GM18526 (cell line): Measurements from ENCODE around the gene ERBB4.

Experiments used
- POLR2A ChIP-seq: IDR thresholded peaks from 3 replicates; pipeline ENCODE4 v1.6.1; 2011; ENCODE audit not compliant: insufficient read length; ENCODE audit errors: extremely low read depth

Gene ERBB4

GRCh38 chr2:211903961-211904360 lies 634.6 kb downstream of the ERBB4 start:
- no peak for TF ChIP-seq POLR2A

- no peak for TF ChIP-seq POLR2A
Observed at GRCh38 chr2:211901226-211901846, 637.3 kb downstream of the ERBB4 start.

DNA sequence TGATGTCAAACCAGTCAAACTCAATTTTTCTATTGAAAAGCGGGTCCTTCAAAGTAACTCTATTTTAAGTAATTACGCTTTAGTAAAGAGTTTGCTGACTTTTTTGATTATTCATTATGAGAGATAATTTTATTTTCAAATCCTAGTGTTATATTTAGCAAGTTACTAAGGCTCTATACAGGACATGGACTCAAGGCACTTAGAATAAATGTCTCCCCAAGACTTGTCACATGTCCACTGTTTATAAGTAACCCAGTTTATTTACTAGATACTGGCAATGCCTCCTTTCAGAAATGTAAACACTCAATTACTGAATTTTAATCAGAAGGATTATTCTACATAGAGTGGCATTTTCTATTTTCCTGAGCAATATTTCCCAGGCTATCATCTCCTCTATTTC lies 638.1 kb downstream of the ERBB4 start:
- TF ChIP-seq POLR2A: no peak

GRCh38 chr2:211900000-211900399 lies 638.6 kb downstream of the ERBB4 start:
- TF ChIP-seq POLR2A: no peak

DNA sequence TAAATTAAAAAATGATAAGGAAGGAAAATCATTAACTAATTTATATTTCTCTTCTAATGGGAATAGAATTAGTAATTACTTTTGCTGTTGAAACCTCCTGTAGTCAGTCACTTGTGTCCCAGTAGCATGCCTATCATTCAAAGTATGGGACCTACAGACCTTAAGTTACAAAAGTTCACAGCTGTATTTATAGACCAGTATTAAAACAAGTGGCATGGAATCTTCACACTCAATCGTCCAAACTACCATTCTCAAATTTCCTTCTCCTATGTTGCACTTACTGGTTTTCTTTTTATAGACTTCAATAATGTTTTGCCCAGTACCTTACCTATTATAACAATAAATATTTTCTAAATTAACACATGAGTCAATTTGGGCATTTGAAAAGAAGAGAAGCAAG lies 639.9 kb downstream of the ERBB4 start:
- no peak for TF ChIP-seq POLR2A

DNA sequence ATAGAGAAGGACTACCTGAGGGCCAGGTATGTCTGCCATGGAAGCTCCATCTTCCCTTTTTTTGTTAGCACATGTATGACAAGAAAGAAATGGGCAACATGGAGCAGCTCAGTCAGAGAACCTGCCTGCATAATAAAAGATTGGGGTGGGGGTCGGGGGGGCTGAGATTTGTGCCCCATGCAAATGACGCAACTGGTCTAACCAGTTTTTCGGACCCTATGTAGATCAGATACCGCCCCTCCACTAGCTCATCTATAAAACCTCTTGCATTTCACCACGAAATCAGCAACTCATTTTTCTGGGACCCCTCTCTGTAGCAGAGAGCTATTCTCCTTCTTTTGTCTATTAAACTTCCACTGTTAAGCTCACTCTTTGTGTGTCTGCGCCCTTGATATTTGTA lies 657.2 kb downstream of the ERBB4 start:
- no peak for TF ChIP-seq POLR2A

GRCh38 chr2:211879323-211879722 lies 659.3 kb downstream of the ERBB4 start:
- TF ChIP-seq POLR2A: no peak

DNA sequence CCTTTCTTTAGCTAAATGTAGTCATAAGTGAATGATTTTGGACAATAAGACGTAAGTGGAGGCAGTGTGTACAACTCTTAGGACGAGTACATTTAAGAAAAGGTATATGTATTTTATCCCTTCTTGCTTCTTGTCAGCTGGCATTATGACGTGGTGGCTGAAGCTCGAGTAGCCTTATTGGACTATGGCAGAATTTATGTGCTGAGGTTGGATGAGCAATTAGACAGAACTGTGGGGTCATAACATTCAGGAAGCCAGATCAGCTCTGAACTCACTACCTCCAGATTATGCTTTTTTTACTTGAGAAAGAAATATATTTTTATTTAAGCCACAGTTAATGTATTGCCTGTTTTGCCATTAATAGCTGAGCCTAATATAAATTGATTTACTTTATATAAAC lies 661.5 kb downstream of the ERBB4 start:
- no peak for TF ChIP-seq POLR2A

DNA sequence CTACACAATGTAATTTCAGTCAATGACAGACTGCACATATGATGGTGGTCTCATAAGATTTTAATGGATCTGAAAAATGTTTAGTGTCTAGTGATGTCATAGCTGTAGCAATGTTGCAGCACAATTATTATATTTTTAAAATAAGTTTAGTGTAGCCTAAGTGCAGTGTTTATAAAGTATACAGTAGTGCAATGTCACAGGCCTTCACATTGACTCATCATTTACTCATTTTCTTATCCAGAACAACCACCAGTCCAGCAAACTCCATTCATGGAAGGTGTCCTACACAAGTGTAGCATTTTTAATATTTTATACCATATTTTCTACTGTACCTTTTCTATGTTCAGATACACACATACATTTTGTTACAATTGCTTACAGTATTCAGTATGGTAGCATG lies 663.1 kb downstream of the ERBB4 start:
- no peak for TF ChIP-seq POLR2A

- TF ChIP-seq POLR2A: no peak
Observed at GRCh38 chr2:211868996-211869533, 669.5 kb downstream of the ERBB4 start.

GRCh38 chr2:211867845-211868451 lies 670.7 kb downstream of the ERBB4 start:
- no peak for TF ChIP-seq POLR2A

GRCh38 chr2:211864328-211864727 lies 674.3 kb downstream of the ERBB4 start:
- TF ChIP-seq POLR2A: no peak

GRCh38 chr2:211860224-211860623 lies 678.4 kb downstream of the ERBB4 start:
- no peak for TF ChIP-seq POLR2A

DNA sequence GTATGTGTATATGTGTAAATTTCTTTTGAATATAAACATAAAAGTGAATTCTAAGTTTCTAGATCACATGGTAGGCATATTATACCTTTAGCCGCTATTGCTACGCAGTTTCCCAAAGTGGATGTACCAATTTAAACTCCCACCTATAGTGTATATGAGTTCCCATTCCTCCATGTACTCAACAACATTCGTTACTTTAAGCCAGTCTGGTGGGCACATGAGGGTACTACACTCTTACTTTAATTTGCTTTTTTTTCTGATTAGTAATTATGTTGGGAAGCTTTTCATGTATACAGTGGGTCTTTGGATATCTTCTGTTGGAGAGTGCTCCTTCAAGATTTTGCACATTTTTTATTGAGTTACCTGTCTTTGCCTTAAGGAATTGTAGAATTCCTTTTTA lies 683.8 kb downstream of the ERBB4 start:
- no peak for TF ChIP-seq POLR2A

DNA sequence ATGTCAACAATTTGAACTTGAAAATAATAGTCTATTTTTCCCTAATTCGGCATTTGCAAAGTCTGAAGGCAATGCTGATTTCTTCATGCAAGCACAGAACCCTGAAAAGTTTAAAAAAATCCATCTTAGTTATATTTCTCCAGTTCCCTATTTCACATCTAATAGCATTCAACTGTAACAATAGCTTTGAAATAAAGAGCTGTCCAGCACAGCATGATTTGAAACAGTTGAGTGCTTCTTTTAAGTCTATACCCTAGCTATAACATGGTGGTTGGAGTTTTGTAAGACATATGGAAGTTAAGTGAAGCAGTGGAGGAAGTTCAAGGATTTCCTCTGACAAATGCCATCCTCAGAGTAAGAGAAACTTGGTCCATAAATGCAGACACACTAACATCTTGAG lies 691.9 kb downstream of the ERBB4 start:
- no peak for TF ChIP-seq POLR2A

- no peak for TF ChIP-seq POLR2A
Observed at GRCh38 chr2:211846036-211846400, 692.6 kb downstream of the ERBB4 start.
